ENCODE results near the gene SRRM5. TPM values are rescaled to one million over a fixed set of nuclear protein-coding genes. Genes with fewer than 3 reads are reported as not detected.
A peak's percentile ranks its signal among the peaks of the same experiment; 100 is the strongest.

SRRM5 gene
- total RNA-seq (not detected), polyA plus RNA-seq (0.23 TPM)

- DNase-seq (ENCODE audit: extremely low spot score), result no peak
- Histone ChIP-seq H3K36me3 (ENCODE audit: insufficient read depth) (peaks cover 2% of the 10 kb centered on the region), H3K4me3 (ENCODE audit: low read depth, low read length) (no peak within 1 kb of the TSS), H3K4me1 (ENCODE audit: insufficient read depth) (no peaks in the 10 kb centered on the region), H3K27ac (ENCODE audit: low read depth) (no peak within 1 kb of the TSS)
- WGBS, result 90% methylated on average over 3 of the region's 3 CpGs
These were observed at the start of gene SRRM5 for GRCh38 chr19:43611788-43612187. TSS of gene SRRM5 (plus strand) at chr19:43612088. CDS start at chr19:43612122, 34 bp downstream.

GRCh38 chr19:43562226-43562697, 49.6 kb upstream of the SRRM5 start:
- H3K27ac ChIP-seq (ENCODE audit: low read depth), result no peak overlapping the region
- no peak for DNase-seq (ENCODE audit: extremely low spot score)

GRCh38 chr19:43562698-43563241, 49.1 kb upstream of the SRRM5 start:
- no peaks in the 10 kb centered on the region for H3K4me1 ChIP-seq (ENCODE audit: insufficient read depth)
- no peak for DNase-seq (ENCODE audit: extremely low spot score)
- 71% methylated on average over 14 of the region's 14 CpGs for WGBS
- H3K36me3 ChIP-seq (ENCODE audit: insufficient read depth), result no peaks in the 10 kb centered on the region
- H3K4me3 ChIP-seq (ENCODE audit: low read depth, low read length), result no peak overlapping the region
- H3K27ac ChIP-seq (ENCODE audit: low read depth), result no peak overlapping the region

More at GRCh38 chr19:43562226-43562697, 49.6 kb upstream of the SRRM5 start:
- H3K4me1 ChIP-seq (ENCODE audit: insufficient read depth), result no peaks in the 10 kb centered on the region
- WGBS, result 88% methylated on average over 6 of the region's 6 CpGs
- H3K4me3 ChIP-seq (ENCODE audit: low read depth, low read length), result no peak overlapping the region
- H3K36me3 ChIP-seq (ENCODE audit: insufficient read depth), result no peaks in the 10 kb centered on the region

- H3K27ac ChIP-seq (ENCODE audit: low read depth), result no peak overlapping the region
These were observed 48.0 kb upstream of the SRRM5 start for GRCh38 chr19:43563816-43564457.

GRCh38 chr19:43564800-43565199, 47.1 kb upstream of the SRRM5 start:
- no peaks in the 10 kb centered on the region for H3K4me1 ChIP-seq (ENCODE audit: insufficient read depth)
- H3K4me3 ChIP-seq (ENCODE audit: low read depth, low read length), result no peak overlapping the region
- WGBS, result 61% methylated on average over 9 of the region's 9 CpGs
- DNase-seq (ENCODE audit: extremely low spot score), result no peak
- no peak overlapping the region for H3K27ac ChIP-seq (ENCODE audit: low read depth)
- no peaks in the 10 kb centered on the region for H3K36me3 ChIP-seq (ENCODE audit: insufficient read depth)

More at GRCh38 chr19:43563816-43564457, 48.0 kb upstream of the SRRM5 start:
- H3K4me3 ChIP-seq (ENCODE audit: low read depth, low read length), result no peak overlapping the region
- H3K4me1 ChIP-seq (ENCODE audit: insufficient read depth), result no peaks in the 10 kb centered on the region
- H3K36me3 ChIP-seq (ENCODE audit: insufficient read depth), result no peaks in the 10 kb centered on the region
- WGBS, result 85% methylated on average over 10 of the region's 10 CpGs
- no peak for DNase-seq (ENCODE audit: extremely low spot score)

- H3K36me3 ChIP-seq (ENCODE audit: insufficient read depth), result no peaks in the 10 kb centered on the region
- H3K4me1 ChIP-seq (ENCODE audit: insufficient read depth), result no peaks in the 10 kb centered on the region
- no peak for DNase-seq (ENCODE audit: extremely low spot score)
- 71% methylated on average over 5 of the region's 5 CpGs for WGBS
- no peak overlapping the region for H3K4me3 ChIP-seq (ENCODE audit: low read depth, low read length)
- H3K27ac ChIP-seq (ENCODE audit: low read depth), result no peak overlapping the region
These were observed 42.2 kb upstream of the SRRM5 start for GRCh38 chr19:43569657-43570056.

GRCh38 chr19:43570174-43570791, 41.6 kb upstream of the SRRM5 start:
- 94% methylated on average over 5 of the region's 5 CpGs for WGBS
- Histone ChIP-seq H3K36me3 (ENCODE audit: insufficient read depth) (no peaks in the 10 kb centered on the region), H3K4me1 (ENCODE audit: insufficient read depth) (no peaks in the 10 kb centered on the region), H3K27ac (ENCODE audit: low read depth) (no peak overlapping the region), H3K4me3 (ENCODE audit: low read depth, low read length) (no peak overlapping the region)
- DNase-seq (ENCODE audit: extremely low spot score), result no peak

GRCh38 chr19:43572171-43572588, 39.7 kb upstream of the SRRM5 start:
- H3K4me3 ChIP-seq (ENCODE audit: low read depth, low read length), result no peak overlapping the region
- no peak for DNase-seq (ENCODE audit: extremely low spot score)
- no peaks in the 10 kb centered on the region for H3K36me3 ChIP-seq (ENCODE audit: insufficient read depth)
- H3K27ac ChIP-seq (ENCODE audit: low read depth), result no peak overlapping the region
- H3K4me1 ChIP-seq (ENCODE audit: insufficient read depth), result no peaks in the 10 kb centered on the region
- 89% methylated on average over 3 of the region's 3 CpGs for WGBS

GRCh38 chr19:43574424-43575155, 37.3 kb upstream of the SRRM5 start:
- Histone ChIP-seq H3K4me3 (ENCODE audit: low read depth, low read length) (peak overlapping the region; percentile 64), H3K4me1 (ENCODE audit: insufficient read depth) (no peaks in the 10 kb centered on the region), H3K27ac (ENCODE audit: low read depth) (no peak overlapping the region), H3K36me3 (ENCODE audit: insufficient read depth) (no peaks in the 10 kb centered on the region)
- WGBS, result 29% methylated on average over 12 of the region's 12 CpGs
- DNase-seq (ENCODE audit: extremely low spot score), result no peak

GRCh38 chr19:43575156-43575950, 36.5 kb upstream of the SRRM5 start, which contains the start of the genes PINLYP and XRCC1:
TSS of gene PINLYP (plus strand) at chr19:43575801. CDS start at chr19:43577192, 1,391 bp downstream.
TSS of gene XRCC1 (minus strand) at chr19:43575527. CDS start at chr19:43575458, 69 bp downstream.
- peak within 1 kb of the TSS; percentile 41 for H3K27ac ChIP-seq (ENCODE audit: low read depth)
- H3K36me3 ChIP-seq (ENCODE audit: insufficient read depth), result no peaks in the 10 kb centered on the region
- peak within 1 kb of the TSS; percentile 64 for H3K4me3 ChIP-seq (ENCODE audit: low read depth, low read length)
- peak; percentile 99 for DNase-seq (ENCODE audit: extremely low spot score)
- H3K4me1 ChIP-seq (ENCODE audit: insufficient read depth), result no peaks in the 10 kb centered on the region
- under 1% methylated on average over 51 of the region's 51 CpGs for WGBS

GRCh38 chr19:43575955-43576878, 35.7 kb upstream of the SRRM5 start:
- Histone ChIP-seq H3K36me3 (ENCODE audit: insufficient read depth) (no peaks in the 10 kb centered on the region), H3K27ac (ENCODE audit: low read depth) (peak overlapping the region; percentile 35), H3K4me3 (ENCODE audit: low read depth, low read length) (no peak overlapping the region), H3K4me1 (ENCODE audit: insufficient read depth) (peaks cover 1% of the 10 kb centered on the region)
- DNase-seq (ENCODE audit: extremely low spot score), result no peak
- WGBS, result 64% methylated on average over 37 of the region's 37 CpGs

GRCh38 chr19:43578787-43579186, 33.1 kb upstream of the SRRM5 start:
- no peak for DNase-seq (ENCODE audit: extremely low spot score)
- H3K4me1 ChIP-seq (ENCODE audit: insufficient read depth), result peaks cover 1% of the 10 kb centered on the region
- 86% methylated on average over 3 of the region's 3 CpGs for WGBS
- no peaks in the 10 kb centered on the region for H3K36me3 ChIP-seq (ENCODE audit: insufficient read depth)
- H3K4me3 ChIP-seq (ENCODE audit: low read depth, low read length), result no peak overlapping the region
- H3K27ac ChIP-seq (ENCODE audit: low read depth), result no peak overlapping the region

Data from urinary bladder (tissue), 4 donors.